ENCODE results near the gene TMED9.

- TF ChIP-seq ATF3 (IDR thresholded peaks at IDR 0.05; ENCODE audit: borderline replicate concordance, extremely low read depth, low read depth, low read length): no peak
- no peak for TF ChIP-seq CTCF (IDR thresholded peaks at IDR 0.05 in 2 of 3, conservative IDR thresholded peaks at IDR 0.05 in 1 of 3; ENCODE audit: control insufficient read depth in 2 of 3, extremely low read depth in 1 of 3, insufficient read depth in 1 of 3, low read depth in 3 of 3, low read length in 3 of 3)
- TF ChIP-seq TAF1 (IDR thresholded peaks at IDR 0.05; ENCODE audit: borderline replicate concordance, low read depth, low read length): no peak
- TF ChIP-seq, protein P1, sequence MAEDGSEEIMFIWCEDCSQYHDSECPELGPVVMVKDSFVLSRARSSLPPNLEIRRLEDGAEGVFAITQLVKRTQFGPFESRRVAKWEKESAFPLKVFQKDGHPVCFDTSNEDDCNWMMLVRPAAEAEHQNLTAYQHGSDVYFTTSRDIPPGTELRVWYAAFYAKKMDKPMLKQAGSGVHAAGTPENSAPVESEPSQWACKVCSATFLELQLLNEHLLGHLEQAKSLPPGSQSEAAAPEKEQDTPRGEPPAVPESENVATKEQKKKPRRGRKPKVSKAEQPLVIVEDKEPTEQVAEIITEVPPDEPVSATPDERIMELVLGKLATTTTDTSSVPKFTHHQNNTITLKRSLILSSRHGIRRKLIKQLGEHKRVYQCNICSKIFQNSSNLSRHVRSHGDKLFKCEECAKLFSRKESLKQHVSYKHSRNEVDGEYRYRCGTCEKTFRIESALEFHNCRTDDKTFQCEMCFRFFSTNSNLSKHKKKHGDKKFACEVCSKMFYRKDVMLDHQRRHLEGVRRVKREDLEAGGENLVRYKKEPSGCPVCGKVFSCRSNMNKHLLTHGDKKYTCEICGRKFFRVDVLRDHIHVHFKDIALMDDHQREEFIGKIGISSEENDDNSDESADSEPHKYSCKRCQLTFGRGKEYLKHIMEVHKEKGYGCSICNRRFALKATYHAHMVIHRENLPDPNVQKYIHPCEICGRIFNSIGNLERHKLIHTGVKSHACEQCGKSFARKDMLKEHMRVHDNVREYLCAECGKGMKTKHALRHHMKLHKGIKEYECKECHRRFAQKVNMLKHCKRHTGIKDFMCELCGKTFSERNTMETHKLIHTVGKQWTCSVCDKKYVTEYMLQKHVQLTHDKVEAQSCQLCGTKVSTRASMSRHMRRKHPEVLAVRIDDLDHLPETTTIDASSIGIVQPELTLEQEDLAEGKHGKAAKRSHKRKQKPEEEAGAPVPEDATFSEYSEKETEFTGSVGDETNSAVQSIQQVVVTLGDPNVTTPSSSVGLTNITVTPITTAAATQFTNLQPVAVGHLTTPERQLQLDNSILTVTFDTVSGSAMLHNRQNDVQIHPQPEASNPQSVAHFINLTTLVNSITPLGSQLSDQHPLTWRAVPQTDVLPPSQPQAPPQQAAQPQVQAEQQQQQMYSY (CRISPR knock-in tag; IDR thresholded peaks at IDR 0.05): no peak
- no peak for TF ChIP-seq ZBED1 (IDR thresholded peaks at IDR 0.05; ENCODE audit: borderline replicate concordance)
- TF ChIP-seq EP300 (IDR thresholded peaks at IDR 0.05; ENCODE audit: borderline replicate concordance in 1 of 2, control insufficient read depth in 1 of 2, low read depth in 2 of 2, low read length in 2 of 2): no peak
- no peak for TF ChIP-seq ETV6 (conservative IDR thresholded peaks at IDR 0.05 in 1 of 2, IDR thresholded peaks at IDR 0.05 in 1 of 2; ENCODE audit: borderline replicate concordance in 1 of 2, low read depth in 1 of 2)
- TF ChIP-seq MYC (IDR thresholded peaks at IDR 0.05; ENCODE audit: insufficient read depth, insufficient read length, insufficient replicate concordance, low read length, severe bottlenecking): no peak
Measured at GRCh38 chr5:177612215-177612673, 20.2 kb downstream of the TMED9 start.
